Lower leg skin (tissue), 3 donors: ENCODE data around the gene PERM1.

Source experiments
- CTCF ChIP-seq, 3 donors: fragments of 450-650 bp; IDR thresholded peaks; one replicate each; pipeline ENCODE4 v1.5.1; 2016; ENCODE audit warnings: antibody characterized with exemption in 3 of 3, mild to moderate bottlenecking in 3 of 3, moderate library complexity in 2 of 3
- POLR2A ChIP-seq, 2 donors: fragments of 450-650 bp; IDR thresholded peaks; one replicate each; pipeline ENCODE4 v1.6.1; 2016 to 2017; ENCODE audit warnings: antibody characterized with exemption in 2 of 2, mild to moderate bottlenecking in 1 of 2, moderate library complexity in 1 of 2

DNA sequence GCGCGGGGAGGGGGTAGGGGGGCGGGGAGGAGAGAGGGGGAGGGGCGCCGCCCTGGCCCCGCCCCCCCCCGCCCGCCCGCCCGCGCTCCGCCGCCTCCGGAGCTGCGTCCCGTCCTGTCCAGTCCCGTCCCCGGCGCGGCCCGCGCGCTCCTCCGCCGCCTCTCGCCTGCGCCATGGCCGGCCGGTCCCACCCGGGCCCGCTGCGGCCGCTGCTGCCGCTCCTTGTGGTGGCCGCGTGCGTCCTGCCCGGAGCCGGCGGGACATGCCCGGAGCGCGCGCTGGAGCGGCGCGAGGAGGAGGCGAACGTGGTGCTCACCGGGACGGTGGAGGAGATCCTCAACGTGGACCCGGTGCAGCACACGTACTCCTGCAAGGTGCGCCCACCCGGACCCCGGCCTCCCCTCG lies 38.1 kb upstream of the PERM1 start, which contains the start of gene AGRN:
- TF ChIP-seq CTCF (IDR thresholded peaks at IDR 0.05), result no peak
- no peak for TF ChIP-seq POLR2A (IDR thresholded peaks at IDR 0.05)
